Measurements from ENCODE around the gene FBN1.

The FBN1 gene

GRCh38 chr15:48400086-48400485, 245.4 kb downstream of the FBN1 start:
- no peak for DNase-seq (ENCODE audit: low read depth, low spot score)
- H3K4me3 ChIP-seq (ENCODE audit: low read length), result no peak overlapping the region

GRCh38 chr15:48397841-48398240, 247.7 kb downstream of the FBN1 start:
- DNase-seq (ENCODE audit: low read depth, low spot score), result no peak
- no peak overlapping the region for H3K4me3 ChIP-seq (ENCODE audit: low read length)

- H3K4me3 ChIP-seq (ENCODE audit: low read length), result no peak overlapping the region
- no peak for DNase-seq (ENCODE audit: low read depth, low spot score)
These were observed 249.5 kb downstream of the FBN1 start for GRCh38 chr15:48396020-48396419.

DNA sequence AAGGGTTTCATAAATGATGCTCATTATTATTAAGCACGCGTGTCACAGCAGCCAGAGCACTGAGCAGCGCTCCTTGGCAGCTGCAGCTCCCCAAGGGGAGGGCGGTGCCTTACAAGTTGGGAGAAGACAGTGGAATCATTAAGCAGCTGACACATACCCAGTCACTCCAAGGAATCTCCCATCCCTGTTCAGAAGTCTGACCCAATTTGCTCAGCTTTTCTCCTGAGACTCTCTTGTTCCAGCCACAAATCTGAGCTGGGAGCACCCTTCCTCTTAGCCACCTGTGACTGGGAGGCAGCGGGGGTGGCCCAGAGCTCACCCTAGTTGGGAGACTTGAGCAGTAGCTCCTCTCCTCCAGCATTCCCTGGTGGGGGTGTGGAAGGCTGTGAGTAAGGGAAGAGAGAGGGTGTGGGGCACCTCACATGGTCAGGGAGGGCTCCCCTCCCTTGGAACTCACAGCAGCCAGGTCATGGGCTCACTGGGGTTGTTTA, 249.9 kb downstream of the FBN1 start:
- DNase-seq (ENCODE audit: low read depth, low spot score), result no peak
- no peak overlapping the region for H3K4me3 ChIP-seq (ENCODE audit: low read length)

DNA sequence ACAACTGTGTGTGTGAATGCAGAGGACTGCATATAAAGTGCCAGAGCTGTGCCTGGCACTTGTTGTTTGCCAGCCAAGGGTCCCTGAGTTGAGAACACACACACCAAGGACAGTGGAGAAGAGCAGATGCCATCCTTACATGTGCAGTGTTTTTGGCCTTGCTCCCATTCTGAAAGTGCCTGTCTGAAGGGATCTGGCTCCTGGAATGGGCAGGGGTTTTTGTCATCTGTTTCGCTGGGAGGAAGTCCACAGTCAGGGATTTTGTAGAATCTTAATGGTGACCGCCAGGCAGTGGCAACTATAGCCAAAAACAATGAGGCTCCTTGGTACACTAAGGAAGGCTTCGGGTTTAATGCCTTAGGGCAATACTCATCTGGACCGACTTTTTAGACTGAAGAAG, 250.5 kb downstream of the FBN1 start:
- H3K4me3 ChIP-seq (ENCODE audit: low read length), result no peak overlapping the region
- DNase-seq (ENCODE audit: low read depth, low spot score), result no peak

DNA sequence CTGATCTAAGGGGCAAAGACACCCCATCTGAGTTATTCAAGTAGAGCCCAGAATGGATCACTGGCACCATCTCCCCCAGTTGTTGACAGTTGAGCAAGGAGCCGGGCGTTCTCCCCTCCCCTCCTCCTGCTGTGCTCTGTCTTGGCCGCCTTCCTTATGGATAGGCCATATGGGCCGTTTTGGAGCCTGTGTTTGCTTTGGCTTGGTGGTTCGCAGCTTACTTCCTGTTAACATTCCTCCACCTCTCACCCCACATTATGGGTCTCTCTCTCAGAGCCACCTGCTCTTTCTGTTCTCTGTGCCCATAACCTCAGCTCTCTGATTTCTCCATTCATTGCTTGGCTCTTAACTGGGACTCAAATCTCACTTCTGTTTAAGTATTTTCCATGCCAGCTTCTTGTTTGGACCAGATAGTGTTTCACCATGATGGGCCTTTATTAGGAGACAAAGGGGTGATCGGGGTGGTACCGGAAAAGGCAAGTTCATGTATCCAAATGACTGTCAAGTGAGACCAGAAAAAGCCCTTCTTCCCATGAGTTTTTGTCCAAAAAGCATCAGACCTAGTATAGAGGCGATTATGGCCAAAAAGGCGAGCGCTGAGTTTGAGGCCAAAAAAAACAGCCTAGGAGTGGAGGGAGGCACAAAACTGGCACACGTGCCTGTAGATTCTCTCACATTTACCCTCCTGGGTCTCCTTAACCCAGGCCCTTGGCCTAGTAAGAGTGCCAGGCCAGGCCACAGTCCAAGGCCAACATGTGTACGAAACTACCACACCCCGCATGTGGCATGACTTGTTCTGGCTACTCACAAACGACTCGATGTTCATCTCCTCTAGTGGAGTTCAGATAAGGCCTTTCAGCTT, 251.6 kb downstream of the FBN1 start:
- DNase-seq (ENCODE audit: low read depth, low spot score), result no peak
- H3K4me3 ChIP-seq (ENCODE audit: low read length), result no peak overlapping the region

- DNase-seq (ENCODE audit: low read depth, low spot score), result no peak
- no peak overlapping the region for H3K4me3 ChIP-seq (ENCODE audit: low read length)
These were observed 253.2 kb downstream of the FBN1 start for GRCh38 chr15:48392356-48392755.

DNA sequence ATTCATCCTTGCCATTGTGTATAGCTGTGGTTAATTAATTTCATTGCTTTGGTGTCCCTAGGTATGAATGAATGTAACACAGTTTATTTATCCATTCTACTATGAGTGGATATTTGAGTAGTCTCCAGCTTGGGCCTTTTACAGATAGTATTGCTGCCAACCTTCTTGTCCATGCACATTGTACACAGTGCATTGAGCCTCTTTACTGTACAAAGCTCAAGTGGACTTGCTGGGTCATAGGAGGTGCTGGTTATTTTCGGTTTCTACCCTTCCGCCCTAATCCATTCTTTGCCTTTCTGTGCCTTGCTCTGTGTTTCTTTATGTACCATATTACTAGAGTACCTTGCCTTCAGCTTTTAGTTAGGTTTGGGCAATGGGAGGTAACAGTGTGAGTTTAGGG, 253.6 kb downstream of the FBN1 start:
- no peak overlapping the region for H3K4me3 ChIP-seq (ENCODE audit: low read length)
- no peak for DNase-seq (ENCODE audit: low read depth, low spot score)

GRCh38 chr15:48389691-48390143, 255.8 kb downstream of the FBN1 start:
- H3K4me3 ChIP-seq (ENCODE audit: low read length), result no peak overlapping the region
- DNase-seq (ENCODE audit: low read depth, low spot score), result no peak

- H3K4me3 ChIP-seq (ENCODE audit: low read length), result no peak overlapping the region
- no peak for DNase-seq (ENCODE audit: low read depth, low spot score)
These were observed 256.6 kb downstream of the FBN1 start for GRCh38 chr15:48388910-48389309.

- no peak for DNase-seq (ENCODE audit: low read depth, low spot score)
- no peak overlapping the region for H3K4me3 ChIP-seq (ENCODE audit: low read length)
These were observed 257.3 kb downstream of the FBN1 start for GRCh38 chr15:48388016-48388851.

GRCh38 chr15:48385031-48385830, 260.3 kb downstream of the FBN1 start:
- no peak overlapping the region for H3K4me3 ChIP-seq (ENCODE audit: low read length)
- no peak for DNase-seq (ENCODE audit: low read depth, low spot score)

- DNase-seq (ENCODE audit: low read depth, low spot score), result no peak
- H3K4me3 ChIP-seq (ENCODE audit: low read length), result no peak overlapping the region
These were observed 260.9 kb downstream of the FBN1 start for GRCh38 chr15:48384616-48385015.

- no peak overlapping the region for H3K4me3 ChIP-seq (ENCODE audit: low read length)
- no peak for DNase-seq (ENCODE audit: low read depth, low spot score)
These were observed 262.5 kb downstream of the FBN1 start for GRCh38 chr15:48383031-48383430.

GRCh38 chr15:48381861-48382260, 263.6 kb downstream of the FBN1 start:
- H3K4me3 ChIP-seq (ENCODE audit: low read length), result no peak overlapping the region
- DNase-seq (ENCODE audit: low read depth, low spot score), result no peak

GRCh38 chr15:48380198-48380597, 265.3 kb downstream of the FBN1 start:
- no peak overlapping the region for H3K4me3 ChIP-seq (ENCODE audit: low read length)
- no peak for DNase-seq (ENCODE audit: low read depth, low spot score)

DNA sequence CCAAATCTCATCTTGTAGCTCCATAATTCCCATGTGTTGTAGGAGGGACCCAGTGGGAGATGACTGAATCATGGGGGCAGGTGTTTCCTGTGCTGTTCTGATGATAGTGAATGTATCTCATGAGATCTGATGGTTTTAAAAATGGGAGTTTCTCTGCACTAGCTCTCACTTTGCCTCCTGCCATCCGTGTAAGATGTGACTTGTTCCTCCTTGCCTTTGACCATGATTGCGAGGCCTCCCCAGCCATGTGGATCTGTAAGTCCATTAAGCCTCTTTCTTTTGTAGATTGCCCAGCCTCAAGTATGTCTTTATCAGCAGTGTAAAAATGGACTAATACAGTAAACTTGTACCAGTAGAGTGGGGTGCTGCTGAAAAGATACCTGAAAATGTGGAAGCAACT, 269.7 kb downstream of the FBN1 start:
- no peak for DNase-seq (ENCODE audit: low read depth, low spot score)
- no peak overlapping the region for H3K4me3 ChIP-seq (ENCODE audit: low read length)

- H3K4me3 ChIP-seq (ENCODE audit: low read length), result no peak overlapping the region
- DNase-seq (ENCODE audit: low read depth, low spot score), result no peak
These were observed 271.0 kb downstream of the FBN1 start for GRCh38 chr15:48374472-48374871.

DNA sequence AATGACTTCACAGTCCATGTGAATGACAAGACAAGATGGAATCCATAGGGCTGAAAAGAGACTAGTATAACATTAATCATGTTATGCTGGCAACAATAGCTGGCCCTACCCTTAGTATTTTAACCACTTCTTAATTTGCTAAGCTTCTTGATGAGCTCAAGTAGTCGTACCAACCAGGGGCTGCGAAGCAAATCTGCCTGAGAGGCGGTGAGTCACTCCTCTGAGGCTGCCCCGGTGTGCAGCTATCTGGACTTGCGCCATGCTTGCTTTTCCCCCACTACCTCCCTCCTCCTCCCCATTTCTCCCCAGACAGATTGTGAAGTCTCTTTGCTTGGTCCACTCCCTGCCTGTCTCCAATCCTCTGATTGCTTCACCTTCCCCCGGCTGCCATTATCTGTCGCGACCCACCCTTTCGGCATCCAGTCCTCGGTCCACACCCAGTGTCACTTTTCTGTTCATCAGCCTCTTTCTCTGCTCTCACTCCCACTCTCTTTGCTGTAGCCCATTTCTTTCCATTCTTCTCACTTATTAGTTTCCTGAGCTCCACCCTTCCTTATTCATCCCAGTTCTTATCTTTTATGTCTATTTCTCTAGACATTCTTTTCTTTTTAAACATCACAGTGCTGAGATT, 271.6 kb downstream of the FBN1 start:
- no peak overlapping the region for H3K4me3 ChIP-seq (ENCODE audit: low read length)
- DNase-seq (ENCODE audit: low read depth, low spot score), result no peak
